Measurements from ENCODE around the gene KCNQ1OT1.

KCNQ1OT1 gene

GRCh38 chr11:2741006-2741376 is 41.2 kb upstream of the KCNQ1OT1 start:
- Histone ChIP-seq H3K4me1 (ENCODE audit: insufficient read depth, low read length) (no peaks in the 10 kb centered on the region; the same call in 1 of the 2 replicates), H3K9ac (ENCODE audit: low read depth, low read length) (no peak overlapping the region)

GRCh38 chr11:2740275-2740940 is 40.6 kb upstream of the KCNQ1OT1 start:
- H3K9me3 ChIP-seq (ENCODE audit: control insufficient read depth, insufficient read depth, low read length), result no peaks in the 10 kb centered on the region
- H3K9ac ChIP-seq (ENCODE audit: low read depth, low read length), result no peak overlapping the region
- H3K36me3 ChIP-seq (ENCODE audit: insufficient read depth, low read length), result no peaks in the 10 kb centered on the region
- no peaks in the 10 kb centered on the region; the same call in 1 of the 2 replicates for H3K4me1 ChIP-seq (ENCODE audit: insufficient read depth, low read length)

More at GRCh38 chr11:2741006-2741376, 41.2 kb upstream of the KCNQ1OT1 start:
- Histone ChIP-seq H3K36me3 (ENCODE audit: insufficient read depth, low read length) (no peaks in the 10 kb centered on the region), H3K9me3 (ENCODE audit: control insufficient read depth, insufficient read depth, low read length) (no peaks in the 10 kb centered on the region)

GRCh38 chr11:2739531-2740274 is 39.9 kb upstream of the KCNQ1OT1 start:
- Histone ChIP-seq H3K9me3 (ENCODE audit: control insufficient read depth, insufficient read depth, low read length) (no peaks in the 10 kb centered on the region), H3K4me1 (ENCODE audit: insufficient read depth, low read length) (no peaks in the 10 kb centered on the region; the same call in 1 of the 2 replicates), H3K9ac (ENCODE audit: low read depth, low read length) (no peak overlapping the region), H3K36me3 (ENCODE audit: insufficient read depth, low read length) (no peaks in the 10 kb centered on the region)

GRCh38 chr11:2738551-2739431 is 39.0 kb upstream of the KCNQ1OT1 start:
- H3K4me1 ChIP-seq (ENCODE audit: insufficient read depth, low read length), result no peaks in the 10 kb centered on the region; the same call in 1 of the 2 replicates
- H3K36me3 ChIP-seq (ENCODE audit: insufficient read depth, low read length), result no peaks in the 10 kb centered on the region
- no peak overlapping the region for H3K9ac ChIP-seq (ENCODE audit: low read depth, low read length)

GRCh38 chr11:2737866-2738265 is 38.1 kb upstream of the KCNQ1OT1 start:
- no peaks in the 10 kb centered on the region for H3K9me3 ChIP-seq (ENCODE audit: control insufficient read depth, insufficient read depth, low read length)
- no peaks in the 10 kb centered on the region for H3K36me3 ChIP-seq (ENCODE audit: insufficient read depth, low read length)
- no peaks in the 10 kb centered on the region; the same call in 1 of the 2 replicates for H3K4me1 ChIP-seq (ENCODE audit: insufficient read depth, low read length)
- H3K9ac ChIP-seq (ENCODE audit: low read depth, low read length), result no peak overlapping the region

More at GRCh38 chr11:2738551-2739431, 39.0 kb upstream of the KCNQ1OT1 start:
- H3K9me3 ChIP-seq (ENCODE audit: control insufficient read depth, insufficient read depth, low read length), result no peaks in the 10 kb centered on the region

- Histone ChIP-seq H3K36me3 (ENCODE audit: insufficient read depth, low read length) (no peaks in the 10 kb centered on the region), H3K9me3 (ENCODE audit: control insufficient read depth, insufficient read depth, low read length) (no peaks in the 10 kb centered on the region), H3K4me1 (ENCODE audit: insufficient read depth, low read length) (no peaks in the 10 kb centered on the region; the same call in 1 of the 2 replicates), H3K9ac (ENCODE audit: low read depth, low read length) (no peak overlapping the region)
Measured at GRCh38 chr11:2737226-2737590, 37.4 kb upstream of the KCNQ1OT1 start.

GRCh38 chr11:2736577-2737225 is 36.9 kb upstream of the KCNQ1OT1 start:
- H3K36me3 ChIP-seq (ENCODE audit: insufficient read depth, low read length), result no peaks in the 10 kb centered on the region
- H3K9ac ChIP-seq (ENCODE audit: low read depth, low read length), result no peak overlapping the region
- no peaks in the 10 kb centered on the region; the same call in 1 of the 2 replicates for H3K4me1 ChIP-seq (ENCODE audit: insufficient read depth, low read length)
- H3K9me3 ChIP-seq (ENCODE audit: control insufficient read depth, insufficient read depth, low read length), result no peaks in the 10 kb centered on the region

GRCh38 chr11:2735053-2735589 is 35.3 kb upstream of the KCNQ1OT1 start:
- H3K36me3 ChIP-seq (ENCODE audit: insufficient read depth, low read length), result no peaks in the 10 kb centered on the region
- no peaks in the 10 kb centered on the region; the same call in 1 of the 2 replicates for H3K4me1 ChIP-seq (ENCODE audit: insufficient read depth, low read length)
- H3K9ac ChIP-seq (ENCODE audit: low read depth, low read length), result no peak overlapping the region
- no peaks in the 10 kb centered on the region for H3K9me3 ChIP-seq (ENCODE audit: control insufficient read depth, insufficient read depth, low read length)

GRCh38 chr11:2734181-2735052 is 34.6 kb upstream of the KCNQ1OT1 start:
- Histone ChIP-seq H3K9ac (ENCODE audit: low read depth, low read length) (no peak overlapping the region), H3K4me1 (ENCODE audit: insufficient read depth, low read length) (no peaks in the 10 kb centered on the region; the same call in 1 of the 2 replicates), H3K36me3 (ENCODE audit: insufficient read depth, low read length) (no peaks in the 10 kb centered on the region), H3K9me3 (ENCODE audit: control insufficient read depth, insufficient read depth, low read length) (no peaks in the 10 kb centered on the region)

- no peaks in the 10 kb centered on the region; the same call in 1 of the 2 replicates for H3K4me1 ChIP-seq (ENCODE audit: insufficient read depth, low read length)
- no peaks in the 10 kb centered on the region for H3K36me3 ChIP-seq (ENCODE audit: insufficient read depth, low read length)
- H3K9ac ChIP-seq (ENCODE audit: low read depth, low read length), result no peak overlapping the region
- peaks cover 2% of the 10 kb centered on the region; the same call in 1 of the 2 replicates for H3K9me3 ChIP-seq (ENCODE audit: control insufficient read depth, insufficient read depth, low read length)
Measured at GRCh38 chr11:2732940-2733628, 33.3 kb upstream of the KCNQ1OT1 start.

- Histone ChIP-seq H3K9me3 (ENCODE audit: control insufficient read depth, insufficient read depth, low read length) (peaks cover 4% of the 10 kb centered on the region; the same call in 1 of the 2 replicates), H3K9ac (ENCODE audit: low read depth, low read length) (no peak overlapping the region), H3K36me3 (ENCODE audit: insufficient read depth, low read length) (no peaks in the 10 kb centered on the region), H3K4me1 (ENCODE audit: insufficient read depth, low read length) (no peaks in the 10 kb centered on the region)
Measured at GRCh38 chr11:2732261-2732939, 32.6 kb upstream of the KCNQ1OT1 start.

All from ES-I3 (cell line).